ENCODE measurements around the gene TRIM63.
A peak's percentile ranks its signal among the peaks of the same experiment; 100 is the strongest.
"Not testable (repeated sequence)": the region's sequence is repeated elsewhere in the genome, so short reads cannot be mapped to it uniquely, and the experiment has no call there.

Gene TRIM63

GRCh38 chr1:26067432-26067911 is at the start of gene TRIM63:
TSS of gene TRIM63 (minus strand) at chr1:26067630. CDS start at chr1:26067494, 136 bp downstream.
- peak in 1 of 56 donors; percentile 0 for DNase-seq

GRCh38 chr1:26114165-26114927 is 46.9 kb upstream of the TRIM63 start:
- DNase-seq = no peak

- DNase-seq = peak in 2 of 56 donors; percentile 32 to 36
These were observed 45.0 kb upstream of the TRIM63 start for GRCh38 chr1:26112407-26112775.

- DNase-seq = peak in 55 of 56 donors; percentile 21 to 95 (median 87)
These were observed 44.3 kb upstream of the TRIM63 start, which contains the start of gene PDIK1L for GRCh38 chr1:26111530-26112406. TSS of gene PDIK1L (plus strand) at chr1:26111824. CDS start at chr1:26114309, 2,485 bp downstream.

GRCh38 chr1:26110731-26111529 is 43.5 kb upstream of the TRIM63 start:
- peak in 54 of 56 donors; percentile 20 to 85 (median 74) for DNase-seq

GRCh38 chr1:26109229-26110164 is 42.1 kb upstream of the TRIM63 start:
- DNase-seq = no peak

GRCh38 chr1:26105226-26105548 is 37.8 kb upstream of the TRIM63 start:
- not testable (repeated sequence) for DNase-seq

GRCh38 chr1:26102526-26102925 is 35.1 kb upstream of the TRIM63 start:
- no peak for DNase-seq

GRCh38 chr1:26102119-26102518 is 34.7 kb upstream of the TRIM63 start:
- DNase-seq = no peak

- not testable (repeated sequence) for DNase-seq
These were observed 32.8 kb upstream of the TRIM63 start for GRCh38 chr1:26100204-26100603.

- DNase-seq = no peak
These were observed 32.4 kb upstream of the TRIM63 start for GRCh38 chr1:26099780-26100179.

- DNase-seq = no peak
These were observed 31.2 kb upstream of the TRIM63 start for GRCh38 chr1:26098602-26099001.

- no peak for DNase-seq
These were observed 30.3 kb upstream of the TRIM63 start for GRCh38 chr1:26097696-26098095.

GRCh38 chr1:26096471-26096870 is 29.0 kb upstream of the TRIM63 start:
- peak in 31 of 56 donors; percentile 3 to 44 (median 17) for DNase-seq

- peak in 9 of 56 donors; percentile 0 to 24 (median 10) for DNase-seq
These were observed 27.4 kb upstream of the TRIM63 start for GRCh38 chr1:26094677-26095383.

GRCh38 chr1:26094076-26094669 is 26.7 kb upstream of the TRIM63 start:
- no peak for DNase-seq

- not testable (repeated sequence) for DNase-seq
These were observed 26.1 kb upstream of the TRIM63 start for GRCh38 chr1:26093569-26093968.

GRCh38 chr1:26092422-26092821 is 25.0 kb upstream of the TRIM63 start:
- no peak for DNase-seq

- no peak for DNase-seq
These were observed 23.5 kb upstream of the TRIM63 start for GRCh38 chr1:26090893-26091292.

Data from nucleus accumbens (tissue), 56 donors.